ENCODE measurements around the gene TENM3.
A peak's percentile ranks its signal among the peaks of the same experiment; 100 is the strongest.

The TENM3 gene

GRCh38 chr4:182819751-182820150 lies 576.5 kb downstream of the TENM3 start:
- no peak for DNase-seq (ENCODE audit: low spot score)

GRCh38 chr4:182822554-182822953 lies 579.4 kb downstream of the TENM3 start:
- DNase-seq (ENCODE audit: low spot score) = no peak

- DNase-seq (ENCODE audit: low spot score) = no peak
Measured at GRCh38 chr4:182823576-182823975, 580.4 kb downstream of the TENM3 start.

DNA sequence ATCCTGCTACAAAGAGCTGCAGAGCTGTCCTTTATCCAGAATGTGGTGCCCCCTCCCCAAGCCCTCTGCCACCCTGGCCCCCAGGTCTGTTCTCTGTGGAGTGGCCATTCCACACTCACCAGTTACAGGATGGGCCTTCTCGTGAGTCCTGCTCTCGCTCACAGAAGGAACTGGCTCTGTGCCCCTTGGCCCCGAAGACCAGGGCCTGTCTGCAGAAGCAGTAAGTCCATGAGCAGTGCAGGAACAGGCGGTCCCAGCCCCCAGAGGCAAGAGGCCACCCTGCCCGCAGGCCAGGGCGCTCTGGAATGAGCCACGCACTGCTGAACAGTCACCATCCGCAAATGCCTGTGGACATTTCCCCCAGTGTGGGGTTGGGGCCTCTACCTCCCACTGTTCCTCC lies 581.8 kb downstream of the TENM3 start:
- DNase-seq (ENCODE audit: low spot score) = no peak

DNA sequence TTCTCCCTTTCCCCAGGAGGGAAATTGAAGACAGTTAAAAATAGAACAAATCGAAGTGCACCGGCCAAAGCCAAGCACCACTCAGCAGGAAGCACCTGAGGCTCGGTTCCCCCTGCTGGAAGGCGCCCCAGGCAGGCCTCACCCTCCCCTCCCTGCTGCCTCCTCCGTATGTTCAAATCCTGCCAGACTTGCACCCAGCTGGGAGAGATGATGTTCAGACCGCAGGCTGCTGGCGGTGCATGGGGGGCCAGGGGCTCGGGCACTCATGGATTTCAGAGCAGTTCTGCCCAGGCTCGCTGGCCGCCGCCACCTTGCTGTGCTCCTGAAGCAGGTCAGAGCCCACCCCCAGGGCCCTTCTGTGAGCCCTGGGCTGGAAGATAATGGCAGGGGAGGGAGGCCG lies 582.6 kb downstream of the TENM3 start:
- DNase-seq (ENCODE audit: low spot score) = peak; percentile 23

DNA sequence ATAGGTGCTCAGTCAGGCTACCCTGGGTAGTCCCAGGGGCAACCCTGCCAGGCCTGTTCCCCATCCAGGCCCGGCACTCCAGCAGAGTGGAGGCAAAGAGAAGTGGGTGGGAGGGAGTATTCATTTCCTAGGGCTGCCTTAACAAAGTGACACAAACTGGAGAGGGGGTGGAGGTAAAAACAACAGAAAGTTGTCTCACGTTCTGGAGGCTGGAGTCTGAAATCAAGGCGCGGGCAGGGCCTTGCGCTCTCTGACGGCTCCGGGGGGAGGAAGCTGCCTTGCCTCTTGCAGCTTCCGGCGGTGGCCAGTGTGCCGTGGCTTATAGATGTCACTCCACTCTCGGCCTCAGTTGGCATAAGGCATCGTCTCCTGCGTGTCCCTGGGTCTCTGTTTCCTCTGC lies 583.2 kb downstream of the TENM3 start:
- DNase-seq (ENCODE audit: low spot score) = no peak

DNA sequence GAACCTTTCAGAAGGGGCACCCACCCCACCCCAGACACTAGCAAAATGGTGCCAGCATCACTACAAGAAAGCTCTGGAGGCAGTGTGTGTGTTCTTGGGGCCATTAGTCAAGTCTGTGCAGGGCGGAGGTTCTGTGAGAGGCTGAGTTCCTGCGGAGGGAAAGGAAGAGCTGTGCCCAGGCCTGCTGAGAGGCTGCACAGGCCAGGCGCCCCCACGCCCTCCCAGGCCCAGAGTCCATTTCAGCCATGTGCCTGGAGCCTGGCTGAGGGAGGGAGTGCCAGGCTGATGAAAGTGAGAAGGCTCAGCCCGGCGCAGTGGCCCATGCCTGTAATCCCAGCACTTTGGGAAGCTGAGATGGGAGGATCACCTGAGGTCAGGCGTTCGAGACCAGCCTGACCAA lies 584.0 kb downstream of the TENM3 start:
- no peak for DNase-seq (ENCODE audit: low spot score)

DNA sequence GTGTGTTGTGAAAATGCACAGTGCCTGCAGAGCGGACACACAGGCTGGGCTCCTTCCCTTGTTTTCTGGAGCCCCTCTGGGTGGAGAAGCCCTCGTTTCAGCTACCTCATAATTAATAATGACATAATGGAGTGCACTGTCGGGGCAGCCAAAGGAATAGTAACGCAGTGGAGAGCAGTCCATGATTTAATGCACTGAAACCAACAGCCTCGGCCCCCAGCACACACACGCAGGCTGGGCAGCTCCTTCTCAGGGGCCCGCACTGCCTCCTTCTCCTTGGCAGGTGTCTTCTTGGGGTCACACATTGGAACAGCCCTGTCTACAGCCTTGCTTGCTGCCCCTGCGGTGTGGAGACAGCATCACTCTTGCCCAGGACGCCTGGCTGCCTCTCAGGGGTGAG lies 584.8 kb downstream of the TENM3 start:
- DNase-seq (ENCODE audit: low spot score) = no peak

GRCh38 chr4:182828360-182829025 lies 585.3 kb downstream of the TENM3 start:
- DNase-seq (ENCODE audit: low spot score) = no peak

GRCh38 chr4:182829196-182829595 lies 586.0 kb downstream of the TENM3 start:
- no peak for DNase-seq (ENCODE audit: low spot score)

- no peak for DNase-seq (ENCODE audit: low spot score)
Measured at GRCh38 chr4:182831376-182831775, 588.2 kb downstream of the TENM3 start.

GRCh38 chr4:182832352-182833120 lies 589.3 kb downstream of the TENM3 start:
- no peak for DNase-seq (ENCODE audit: low spot score)

DNA sequence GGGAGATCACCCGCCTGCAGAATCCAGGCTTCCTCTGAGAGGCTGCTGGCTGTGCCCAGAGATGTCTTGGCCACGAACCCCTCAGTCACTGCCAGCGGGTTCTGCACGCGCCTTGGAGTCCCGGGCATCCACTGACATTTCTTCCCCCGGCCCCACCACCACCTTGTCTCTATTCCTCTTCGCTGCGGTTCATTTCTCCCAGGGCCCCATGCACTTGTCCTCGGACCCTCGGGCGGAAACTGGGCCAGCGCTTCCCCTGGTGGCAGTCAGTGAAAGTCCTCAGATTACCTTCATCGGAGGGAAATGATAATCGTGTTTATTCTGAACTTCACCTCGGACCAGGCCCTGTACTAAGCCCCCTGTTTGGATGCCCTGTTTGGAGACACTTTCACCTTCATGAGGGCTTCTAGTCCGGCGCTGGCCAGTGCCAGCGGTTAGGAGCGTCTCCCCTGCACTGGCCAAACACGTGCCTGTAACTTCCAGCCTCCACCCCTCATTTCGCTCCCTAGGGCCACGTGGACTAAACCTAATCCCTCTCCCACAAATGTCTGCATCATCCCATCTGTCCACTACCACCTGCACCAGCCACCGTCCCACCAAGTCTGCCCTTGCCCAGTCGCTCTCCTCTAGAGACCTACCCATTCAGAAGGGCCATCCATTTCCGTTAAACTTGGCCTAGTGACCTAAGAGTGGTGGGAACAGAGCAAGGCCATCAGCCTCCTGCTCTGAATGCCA lies 592.0 kb downstream of the TENM3 start:
- peak; percentile 49 for DNase-seq (ENCODE audit: low spot score)

DNA sequence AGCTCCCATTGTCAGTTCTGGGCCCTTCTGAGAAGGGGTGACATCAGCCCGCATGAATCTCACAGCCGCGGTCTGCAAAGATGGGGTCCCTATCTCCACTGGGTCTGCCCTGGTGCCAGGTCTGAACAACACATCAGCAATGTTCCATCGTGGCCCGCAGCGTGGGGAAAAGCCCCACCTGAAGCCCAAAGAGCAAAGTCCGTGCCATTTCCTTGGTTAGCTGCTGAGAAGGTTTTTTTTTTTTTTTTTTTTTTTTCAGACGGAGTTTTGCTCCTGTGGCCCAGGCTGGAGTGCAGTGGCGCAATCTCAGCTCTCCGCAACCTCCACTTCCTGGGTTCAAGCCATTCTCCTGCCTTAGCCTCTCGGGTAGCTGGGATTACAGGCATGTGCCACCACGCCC lies 594.6 kb downstream of the TENM3 start:
- DNase-seq (ENCODE audit: low spot score) = no peak

DNA sequence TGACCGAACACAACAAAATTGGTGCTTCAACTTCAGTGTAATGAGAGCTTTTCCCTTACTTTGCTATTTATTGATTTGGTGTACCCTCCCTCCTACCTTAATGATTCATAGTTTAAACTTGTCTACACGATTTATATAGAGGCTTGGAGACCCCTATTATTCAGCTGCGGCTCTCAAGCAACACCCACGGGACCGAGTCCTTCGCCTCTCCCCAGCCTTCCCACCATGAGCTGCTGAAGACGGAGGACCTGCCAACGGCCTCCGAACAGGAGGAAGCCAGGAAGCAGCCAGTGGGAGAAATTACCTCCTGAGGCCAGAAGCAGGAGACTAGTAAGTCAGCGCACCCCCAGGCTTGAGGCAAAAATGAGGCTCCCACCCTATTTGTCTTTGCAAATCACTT lies 595.3 kb downstream of the TENM3 start:
- no peak for DNase-seq (ENCODE audit: low spot score)

DNA sequence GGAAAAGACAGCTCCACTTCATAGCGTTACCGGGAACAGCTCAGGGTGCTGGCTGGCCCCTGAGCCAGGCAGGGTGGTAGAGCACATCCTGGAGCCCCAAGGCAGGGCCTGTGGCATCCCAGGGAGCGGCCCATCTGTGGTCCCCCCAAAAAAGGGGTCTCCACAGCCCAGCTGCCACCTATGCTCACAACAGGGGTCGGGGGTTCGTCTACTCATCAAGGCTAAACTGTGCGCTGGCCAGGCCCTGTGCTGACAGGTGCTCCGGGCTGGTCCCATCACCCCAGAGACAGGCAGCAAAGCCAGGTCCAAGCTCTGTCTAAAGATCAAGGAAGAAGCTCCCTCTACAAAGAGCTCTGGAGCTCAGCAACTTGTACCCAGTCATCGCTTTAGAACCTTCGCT lies 596.1 kb downstream of the TENM3 start:
- DNase-seq (ENCODE audit: low spot score) = no peak

DNA sequence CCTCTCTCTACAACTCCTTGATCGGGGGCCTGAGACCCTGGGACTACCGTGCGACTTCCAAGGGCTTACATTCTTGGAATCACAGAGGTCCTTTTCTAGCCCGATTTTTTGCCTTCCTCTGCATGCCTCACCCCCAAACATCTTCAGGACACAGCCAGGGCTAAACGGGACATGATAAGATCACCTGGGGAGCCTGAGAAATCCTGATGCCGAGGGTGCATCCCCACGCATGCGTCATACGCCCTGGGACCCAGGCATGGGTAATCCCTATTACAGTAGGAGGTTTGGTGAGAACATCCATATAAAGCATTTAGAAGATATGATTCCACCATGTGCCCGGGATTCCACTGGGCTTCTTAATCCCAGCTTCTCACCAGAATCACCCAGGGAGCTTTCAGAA lies 596.9 kb downstream of the TENM3 start:
- DNase-seq (ENCODE audit: low spot score) = no peak

DNA sequence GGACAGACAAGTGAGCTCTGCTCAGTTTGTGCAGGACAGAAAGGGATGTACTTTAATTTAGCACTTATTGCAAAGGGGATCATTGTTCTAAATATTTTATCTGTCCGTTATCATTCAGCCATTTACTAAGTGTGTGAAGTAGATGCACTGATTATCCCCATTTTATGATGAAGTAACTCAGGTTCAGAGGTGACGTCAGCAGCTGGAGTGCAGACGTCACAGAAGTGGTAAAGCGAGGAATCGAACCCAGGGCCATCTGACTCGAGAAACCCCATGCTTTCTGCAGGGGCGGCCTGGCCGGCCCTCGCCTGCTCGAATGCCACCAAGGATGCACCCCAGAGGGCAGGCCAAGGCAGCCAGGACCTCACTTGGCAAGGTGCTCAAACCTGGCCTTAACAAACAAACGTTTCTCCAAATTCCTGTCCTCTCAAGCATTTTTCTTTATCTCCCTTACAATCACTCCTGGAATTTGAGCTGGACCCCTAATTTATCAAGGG lies 599.0 kb downstream of the TENM3 start:
- DNase-seq (ENCODE audit: low spot score) = no peak

- DNase-seq (ENCODE audit: low spot score) = no peak
Measured at GRCh38 chr4:182842759-182843390, 599.7 kb downstream of the TENM3 start.

GRCh38 chr4:182843808-182844325 lies 600.7 kb downstream of the TENM3 start:
- DNase-seq (ENCODE audit: low spot score) = no peak

GRCh38 chr4:182845618-182846017 lies 602.4 kb downstream of the TENM3 start:
- no peak for DNase-seq (ENCODE audit: low spot score)

- no peak for DNase-seq (ENCODE audit: low spot score)
Measured at GRCh38 chr4:182846036-182846435, 602.8 kb downstream of the TENM3 start.
